Ishikawa (cell line): ENCODE data around the gene IRF2.

Source experiments
- CEBPB ChIP-seq: IDR thresholded peaks from 2 replicates; pipeline ENCODE4 v1.6.1; 2012
- CREB1 ChIP-seq: IDR thresholded peaks from 2 replicates; pipeline ENCODE4 v1.6.1; 2012; ENCODE audit warnings: low read depth
- EGR1 ChIP-seq: IDR thresholded peaks from 2 replicates; pipeline ENCODE4 v1.6.1; 2012
- EP300 ChIP-seq: IDR thresholded peaks from 2 replicates; pipeline ENCODE4 v1.6.1; 2012; ENCODE audit warnings: borderline replicate concordance
- FOXM1 ChIP-seq: IDR thresholded peaks from 2 replicates; pipeline ENCODE4 v1.6.1; 2012; ENCODE audit warnings: low read depth, borderline replicate concordance
- MAX ChIP-seq: IDR thresholded peaks from 2 replicates; pipeline ENCODE4 v1.6.1; 2012
- NFIC ChIP-seq: IDR thresholded peaks from 2 replicates; pipeline ENCODE4 v1.6.1; 2012
- RAD21 ChIP-seq: IDR thresholded peaks from 2 replicates; pipeline ENCODE4 v1.6.1; 2012; ENCODE audit warnings: low read depth
- REST ChIP-seq: IDR thresholded peaks from 2 replicates; pipeline ENCODE4 v1.6.1; 2012; ENCODE audit warnings: low read depth, mild to moderate bottlenecking
- TAF1 ChIP-seq: IDR thresholded peaks from 2 replicates; pipeline ENCODE4 v1.6.1; 2012; ENCODE audit warnings: low read depth, mild to moderate bottlenecking
- TCF12 ChIP-seq: IDR thresholded peaks from 2 replicates; pipeline ENCODE4 v1.6.1; 2012; ENCODE audit warnings: low read depth
- TEAD4 ChIP-seq: IDR thresholded peaks from 2 replicates; pipeline ENCODE4 v1.6.1; 2012
- USF1 ChIP-seq: IDR thresholded peaks from 2 replicates; pipeline ENCODE4 v1.6.1; 2012
- YY1 ChIP-seq: IDR thresholded peaks from 2 replicates; pipeline ENCODE4 v1.6.1; 2012; ENCODE audit warnings: low read depth
- ZBTB7A ChIP-seq: IDR thresholded peaks from 2 replicates; pipeline ENCODE4 v1.6.1; 2012; ENCODE audit warnings: low read depth

Gene IRF2

GRCh38 chr4:184349283-184350039, 124.9 kb downstream of the IRF2 start:
- TF ChIP-seq YY1 (no peak), NFIC (no peak), RAD21 (no peak), EGR1 (no peak), TEAD4 (no peak), ZBTB7A (no peak), USF1 (no peak), TAF1 (no peak), CREB1 (no peak), MAX (no peak), EP300 (no peak), TCF12 (no peak), CEBPB (no peak), FOXM1 (no peak), REST (no peak)

- TF ChIP-seq TAF1: no peak
- TF ChIP-seq USF1: no peak
- TF ChIP-seq EP300: no peak
- no peak for TF ChIP-seq TEAD4
- TF ChIP-seq TCF12: no peak
- TF ChIP-seq REST: no peak
- TF ChIP-seq ZBTB7A: no peak
- no peak for TF ChIP-seq YY1
- TF ChIP-seq CEBPB: no peak
- TF ChIP-seq NFIC: no peak
- no peak for TF ChIP-seq RAD21
- no peak for TF ChIP-seq MAX
- no peak for TF ChIP-seq CREB1
- no peak for TF ChIP-seq FOXM1
- no peak for TF ChIP-seq EGR1
Measured at GRCh38 chr4:184348311-184349233, 125.8 kb downstream of the IRF2 start.

GRCh38 chr4:184347251-184348239, 126.8 kb downstream of the IRF2 start:
- TF ChIP-seq TEAD4 (0 out of 2 replicates have a peak, but pooled peaks have one; percentile 30), USF1 (peak; percentile 60), RAD21 (peak; percentile 19; the same call in 1 of the 2 replicates), EGR1 (no peak), MAX (no peak), EP300 (peak; percentile 40; the same call in 1 of the 2 replicates), YY1 (peak; percentile 82)

- TF ChIP-seq CREB1 (no peak), EGR1 (no peak)
Measured at GRCh38 chr4:184346682-184347081, 127.7 kb downstream of the IRF2 start.
